HepG2 (cell line): ENCODE data around the gene FGGY.

ENCODE experiments used
- CBX1 ChIP-seq: IDR thresholded peaks from one replicate; pipeline ENCODE4 v1.6.1; 2016; ENCODE audit warnings: antibody characterized with exemption, low read depth
- DMTF1 ChIP-seq: sonication (generic); formaldehyde crosslinking; IDR thresholded peaks from 2 replicates; pipeline ENCODE4 v1.4.0; 2020; ENCODE audit warnings: mild to moderate bottlenecking, missing genetic modification reagents
- MAX ChIP-seq: IDR thresholded peaks from 2 replicates; pipeline ENCODE4 v1.6.1; 2012; ENCODE audit warnings: inconsistent platforms
- TRAFD1 ChIP-seq: sonication (generic); formaldehyde crosslinking; IDR thresholded peaks from 2 replicates; pipeline ENCODE4 v1.5.1; 2020; ENCODE audit warnings: missing genetic modification reagents, mild to moderate bottlenecking, borderline replicate concordance
- ZNF318 ChIP-seq: sonication (generic); formaldehyde crosslinking; IDR thresholded peaks from 2 replicates; pipeline ENCODE4 v1.4.0; 2020; ENCODE audit warnings: mild to moderate bottlenecking, missing genetic modification reagents
- ZNF552 ChIP-seq: sonication (generic); formaldehyde crosslinking; IDR thresholded peaks from 2 replicates; pipeline ENCODE4 v1.9.0; 2022; ENCODE audit warnings: missing genetic modification reagents, mild to moderate bottlenecking, borderline replicate concordance
- ZNF670 ChIP-seq: sonication (generic); formaldehyde crosslinking; IDR thresholded peaks from 2 replicates; pipeline ENCODE4 v1.8.0; 2022; ENCODE audit warnings: mild to moderate bottlenecking, missing genetic modification reagents, borderline replicate concordance
- ZNF773 ChIP-seq: sonication (generic); formaldehyde crosslinking; IDR thresholded peaks from 2 replicates; pipeline ENCODE4 v1.4.0; 2020; ENCODE audit warnings: missing genetic modification reagents, borderline replicate concordance

- no peak for TF ChIP-seq TRAFD1 (CRISPR knock-in tag)
- TF ChIP-seq MAX, result no peak
- no peak for TF ChIP-seq ZNF670 (CRISPR knock-in tag)
- TF ChIP-seq ZNF318 (CRISPR knock-in tag), result no peak
- no peak for TF ChIP-seq ZNF773
- TF ChIP-seq ZNF552 (CRISPR knock-in tag), result no peak
- TF ChIP-seq DMTF1 (CRISPR knock-in tag), result no peak
- no peak for TF ChIP-seq CBX1
These were observed 244.3 kb downstream of the FGGY start for GRCh38 chr1:59541161-59541560.
